Right atrium auricular region (tissue), 2 donors: Measurements from ENCODE around the gene TBX10. TPM values are rescaled to one million over a fixed set of nuclear protein-coding genes. Genes with fewer than 3 reads are reported as not detected.

Experiments used
- DNase-seq: peaks from one replicate; pipeline ENCODE4 v3.0.0-alpha.2; 2019; ENCODE audit warnings: low spot score
- H3K27ac ChIP-seq, 2 donors: fragments of 200-600 bp; sonication (generic); 1 replicate in 1 of 2; 2 replicates in 1 of 2; pipeline ENCODE4 v1.5.1; 2016 to 2019
- H3K27me3 ChIP-seq, 2 donors: fragments of 200-600 bp; sonication (generic); one replicate each; pipeline versions ENCODE4 v1.5.1 to v1.6.0; 2017 to 2019
- H3K36me3 ChIP-seq: fragments of 200-600 bp; sonication (generic); one replicate; pipeline ENCODE4 v1.5.1; 2016
- H3K4me1 ChIP-seq, 2 donors: fragments of 200-600 bp; sonication (generic); one replicate each; pipeline versions ENCODE4 v1.5.1 to v1.6.0; 2017 to 2019
- H3K4me3 ChIP-seq, 2 donors: fragments of 200-600 bp; sonication (generic); 1 replicate in 1 of 2; 2 replicates in 1 of 2; pipeline ENCODE4 v1.5.1; 2017 to 2019; ENCODE audit warnings: mild to moderate bottlenecking in 1 of 2, moderate library complexity in 1 of 2
- H3K9me3 ChIP-seq, 2 donors: fragments of 200-600 bp; sonication (generic); one replicate each; pipeline ENCODE4 v1.5.1; 2019
- CTCF ChIP-seq, 2 donors: fragments of 200-600 bp; sonication (generic); IDR thresholded peaks; one replicate each; pipeline ENCODE4 v1.5.1; 2019; ENCODE audit warnings: antibody characterized with exemption in 2 of 2
- total RNA-seq, 2 donors: library from RNA; depleted of rRNA; stranded (reverse); fragments of >200 nt; gene quantifications; one replicate each; pipeline ENCODE4 v1.1.0, GENCODE V29; 2016

Gene TBX10
- total RNA-seq, 2 donors from 2014 or later: not detected

GRCh38 chr11:67613960-67614715 lies 25.4 kb downstream of the TBX10 start:
- H3K4me3 ChIP-seq: peak overlapping the region; percentile 20 to 49
- H3K27ac ChIP-seq: peak overlapping the region; percentile 51 to 72
- peak; percentile 70 to 84 for TF ChIP-seq CTCF (IDR thresholded peaks at IDR 0.05)
- no peak for DNase-seq
- no peaks in the 10 kb centered on the region for H3K9me3 ChIP-seq
- no peaks in the 10 kb centered on the region for H3K27me3 ChIP-seq
- H3K4me1 ChIP-seq: peaks cover 0 to 36% of the 10 kb centered on the region in 2 donors
- H3K36me3 ChIP-seq: peaks cover 39% of the 10 kb centered on the region

- Histone ChIP-seq H3K27ac (peak overlapping the region; percentile 51 to 72), H3K9me3 (no peaks in the 10 kb centered on the region), H3K36me3 (peaks cover 46% of the 10 kb centered on the region), H3K4me1 (peaks cover 0 to 38% of the 10 kb centered on the region in 2 donors), H3K27me3 (no peaks in the 10 kb centered on the region), H3K4me3 (peak overlapping the region in 1 of 2 donors; percentile 49)
- DNase-seq: no peak
- TF ChIP-seq CTCF (IDR thresholded peaks at IDR 0.05): no peak
Measured at GRCh38 chr11:67613313-67613959, 26.1 kb downstream of the TBX10 start.

- Histone ChIP-seq H3K27me3 (no peaks in the 10 kb centered on the region), H3K36me3 (peaks cover 46% of the 10 kb centered on the region), H3K9me3 (no peaks in the 10 kb centered on the region), H3K4me1 (peaks cover 0 to 45% of the 10 kb centered on the region in 2 donors), H3K4me3 (no peak overlapping the region), H3K27ac (no peak overlapping the region)
- no peak for TF ChIP-seq CTCF (IDR thresholded peaks at IDR 0.05)
- no peak for DNase-seq
Measured at GRCh38 chr11:67612751-67613150, 26.8 kb downstream of the TBX10 start.

- DNase-seq: no peak
- H3K4me1 ChIP-seq: peaks cover 0 to 51% of the 10 kb centered on the region in 2 donors
Measured at GRCh38 chr11:67611704-67612587, 27.6 kb downstream of the TBX10 start.

More at GRCh38 chr11:67611704-67612587, 27.6 kb downstream of the TBX10 start:
- Histone ChIP-seq H3K9me3 (no peaks in the 10 kb centered on the region), H3K36me3 (peaks cover 46% of the 10 kb centered on the region), H3K27me3 (no peaks in the 10 kb centered on the region), H3K4me3 (no peak overlapping the region), H3K27ac (no peak overlapping the region)
- no peak for TF ChIP-seq CTCF (IDR thresholded peaks at IDR 0.05)
